Activated CD8-positive, alpha-beta memory T cell treated with anti-CD3 and anti-CD28 coated beads for 4 hours (primary cell): ENCODE measurements around the gene ALDH1A1.

ENCODE experiments used
- DNase-seq, 2 donors: peaks; one replicate each; pipeline ENCODE4 v3.0.0-alpha.2; 2020; ENCODE audit warnings: low read depth in 2 of 2

Gene ALDH1A1

GRCh38 chr9:72952914-72953313 lies at the start of gene ALDH1A1:
ALDH1A1 (minus strand) TSS chr9:72953053; CDS start chr9:72953000, 53 bp downstream.
- DNase-seq = no peak

- DNase-seq = no peak
These were observed 49.0 kb upstream of the ALDH1A1 start for GRCh38 chr9:73001860-73002259.

- no peak for DNase-seq
These were observed 45.5 kb upstream of the ALDH1A1 start for GRCh38 chr9:72998363-72998762.

- no peak for DNase-seq
These were observed 44.6 kb upstream of the ALDH1A1 start for GRCh38 chr9:72997387-72997995.

GRCh38 chr9:72996684-72997314 lies 43.9 kb upstream of the ALDH1A1 start:
- DNase-seq = no peak

GRCh38 chr9:72996114-72996513 lies 43.3 kb upstream of the ALDH1A1 start:
- no peak for DNase-seq

GRCh38 chr9:72995131-72996024 lies 42.5 kb upstream of the ALDH1A1 start:
- DNase-seq = no peak

GRCh38 chr9:72991772-72992171 lies 38.9 kb upstream of the ALDH1A1 start:
- DNase-seq = no peak

- DNase-seq = no peak
These were observed 37.7 kb upstream of the ALDH1A1 start for GRCh38 chr9:72990397-72991182.

GRCh38 chr9:72986522-72987116 lies 33.8 kb upstream of the ALDH1A1 start:
- no peak for DNase-seq

GRCh38 chr9:72985746-72986145 lies 32.9 kb upstream of the ALDH1A1 start:
- no peak for DNase-seq

- DNase-seq = no peak
These were observed 32.1 kb upstream of the ALDH1A1 start for GRCh38 chr9:72984991-72985390.

- no peak for DNase-seq
These were observed 31.5 kb upstream of the ALDH1A1 start for GRCh38 chr9:72984226-72984947.

GRCh38 chr9:72983512-72984225 lies 30.8 kb upstream of the ALDH1A1 start:
- no peak for DNase-seq

- no peak for DNase-seq
These were observed 30.2 kb upstream of the ALDH1A1 start for GRCh38 chr9:72983056-72983455.

- no peak for DNase-seq
These were observed 29.4 kb upstream of the ALDH1A1 start for GRCh38 chr9:72982146-72982799.

- no peak for DNase-seq
These were observed 28.6 kb upstream of the ALDH1A1 start for GRCh38 chr9:72981433-72981832.

GRCh38 chr9:72980600-72981265 lies 27.9 kb upstream of the ALDH1A1 start:
- no peak for DNase-seq

GRCh38 chr9:72980183-72980582 lies 27.3 kb upstream of the ALDH1A1 start:
- DNase-seq = no peak
